Heart right ventricle (tissue), 16 donors: ENCODE results near the gene GBGT1. TPM values are rescaled to one million over a fixed set of nuclear protein-coding genes. Genes with fewer than 3 reads are reported as not detected.
A peak's percentile ranks its signal among the peaks of the same experiment; 100 is the strongest.

Source experiments
- ATAC-seq, 8 donors: fragments of 200-7000 bp; cut with Tn5 transposase; one replicate each; pipeline ENCODE4 v1.9.1; 2020; ENCODE audit warnings: mild to moderate bottlenecking in 8 of 8, moderate library complexity in 8 of 8, moderate number of reproducible peaks in 1 of 8
- DNase-seq, 2 donors: peaks; one replicate each; pipeline ENCODE4 v3.0.0-alpha.2; 2020
- H3K27ac ChIP-seq, 10 donors: fragments of 200-600 bp; sonication (generic) in 2 of 10; one replicate each; pipeline versions ENCODE4 v1.5.0 to v1.8.0; 2020 to 2022; ENCODE audit warnings: mild to moderate bottlenecking in 3 of 10
- H3K27me3 ChIP-seq, 7 donors: fragments of 200-600 bp; one replicate each; pipeline ENCODE4 v1.8.0; 2021 to 2022; ENCODE audit warnings: mild to moderate bottlenecking in 2 of 7
- H3K36me3 ChIP-seq, 9 donors: fragments of 200-600 bp; sonication (generic) in 1 of 9; one replicate each; pipeline versions ENCODE4 v1.5.0 to v1.8.0; 2020 to 2022; ENCODE audit warnings: mild to moderate bottlenecking in 2 of 9
- H3K4me1 ChIP-seq, 9 donors: fragments of 200-600 bp; sonication (generic) in 1 of 9; one replicate each; pipeline versions ENCODE4 v1.5.0 to v1.8.0; 2020 to 2022; ENCODE audit warnings: mild to moderate bottlenecking in 4 of 9
- H3K4me3 ChIP-seq, 10 donors: fragments of 200-600 bp; sonication (generic) in 2 of 10; one replicate each; pipeline versions ENCODE4 v1.5.0 to v1.8.0; 2020 to 2022; ENCODE audit warnings: mild to moderate bottlenecking in 7 of 10, moderate library complexity in 2 of 10
- H3K9me3 ChIP-seq, 11 donors: fragments of 200-600 bp in 10 of 11; sonication (generic) in 2 of 11; one replicate each; pipeline versions ENCODE4 v1.5.0 to v1.8.0; 2013 to 2022; ENCODE audit warnings: mild to moderate bottlenecking in 2 of 11, control low read depth in 1 of 11, moderate library complexity in 1 of 11
- WGBS, 2 donors: extraction: QIAGEN DNeasy Blood & Tissue Kit; methylation state at CpG; one replicate each; pipeline ENCODE4 v1.1.7; 2013; ENCODE audit warnings: inconsistent platforms in 1 of 2; 5-methylcytosine and 5-hydroxymethylcytosine counted together
- intact Hi-C, 10 donors: fragments of 100-400 bp; cut with DNase I; formaldehyde crosslinking; loops; one replicate each; pipeline versions ENCODE4 v1.11.1 to v1.14.2; 2022
- polyA plus RNA-seq, 2 donors: library from polyadenylated mRNA; stranded (reverse); fragments of 200-250 nt; gene quantifications; one replicate each; pipeline ENCODE4 v1.2.3, GENCODE V29; 2013
- total RNA-seq, 10 donors: library from RNA; stranded (reverse); fragmentation: NEBNext Ultra II Directional in 3 of 10; extraction: Animal tissue kit (Norgen Biotek cat#: 25700) in 3 of 10; gene quantifications; one replicate each; pipeline versions ENCODE4 v1.2.1 to v1.2.4, GENCODE V29; 2021 to 2023
- TF ChIP-seq, protein P1 (sequence below), 9 donors: fragments of 200-600 bp; sonication (generic) in 2 of 9; IDR thresholded peaks; one replicate each; pipeline versions ENCODE4 v1.5.0 to v1.8.0; 2021 to 2022; ENCODE audit warnings: antibody characterized with exemption in 9 of 9, mild to moderate bottlenecking in 5 of 9, moderate library complexity in 1 of 9
- donor health status: Arrhythmogenic right ventricular cardiomyopathy.
- donor health status: ischemic (EF 13 %, LVEDD 7.1; RV severe dilation, severe dysfunction).
- donor health status: healthy with polysubstance abuse.
- donor health status: DM: no; HTN: yes; CAD: no.
- donor health status: DM: no; HTN: no; CAD: no.
- donor health status: ischemic (EF 25% LVEDD 6.9; RV normal size, moderate dysfunction).
- donor health status: ischemic (EF 25% LVEDD 5.7; RV mildly dilated, moderate dysfunction).
- donor health status: healthy.
- donor health status: DM: yes; HTN: yes; CAD: no.
- donor health status: Ischemic cardiomyopathy.
- donor health status: ischemic (EF 35%, LVEDD 5.7; RV mildly dilated, moderate dysfunction).
- donor health status: nonischemic (EF 11% LVEDD 7.7; RV severe dilation, severe dysfunction).
- donor health status: DM: yes; HTN: yes; CAD: no.
- donor health status: PGD.
- donor health status: ischemic (EF 29% LVEDD 5.4; RV normal size, mild dysfunction).
- donor health status: nonischemic (EF 23%, LVEDD 6.1; RV moderate dilation, normal function).

Gene GBGT1
- total and polyA plus RNA-seq, 12 donors, result 2.5 to 14.7 (median 6.6) TPM

DNA sequence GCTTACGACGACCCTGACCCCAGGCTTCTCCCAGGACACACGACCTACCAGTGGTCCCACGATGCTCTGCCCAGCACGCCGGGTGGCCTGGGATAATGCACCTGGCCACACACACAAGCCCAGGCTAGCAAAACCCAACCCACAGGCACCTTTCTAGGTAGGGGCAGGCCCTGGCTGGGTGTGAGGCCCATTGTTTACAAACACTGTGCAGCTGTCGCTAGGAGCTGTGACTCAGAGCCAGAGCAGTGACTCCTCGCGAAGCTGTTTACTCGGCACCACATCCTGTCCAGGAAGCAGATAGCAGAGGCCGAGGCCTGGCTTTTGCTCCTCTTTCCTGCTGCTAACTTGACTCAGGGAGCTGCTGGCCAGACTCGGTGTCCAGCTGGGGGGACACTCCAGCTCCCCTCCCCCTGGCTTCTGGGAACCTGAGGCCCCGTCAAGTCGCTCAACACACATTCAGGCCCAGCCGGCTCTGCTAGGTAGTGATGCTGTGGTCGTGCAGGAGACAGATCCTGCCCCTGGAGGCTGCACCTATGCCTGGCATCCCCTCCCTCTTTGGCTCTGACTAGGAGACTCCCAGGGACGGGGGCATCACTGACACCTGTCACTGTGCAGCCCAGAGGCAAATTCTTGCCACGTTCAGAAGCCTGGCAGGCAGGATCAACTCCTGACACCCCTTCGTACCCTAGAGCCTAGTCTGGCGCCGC lies 29.9 kb downstream of the GBGT1 start:
- peaks cover 42 to 86% (median 70%) of the 10 kb centered on the region in 9 donors for H3K4me1 ChIP-seq
- TF ChIP-seq, protein P1, sequence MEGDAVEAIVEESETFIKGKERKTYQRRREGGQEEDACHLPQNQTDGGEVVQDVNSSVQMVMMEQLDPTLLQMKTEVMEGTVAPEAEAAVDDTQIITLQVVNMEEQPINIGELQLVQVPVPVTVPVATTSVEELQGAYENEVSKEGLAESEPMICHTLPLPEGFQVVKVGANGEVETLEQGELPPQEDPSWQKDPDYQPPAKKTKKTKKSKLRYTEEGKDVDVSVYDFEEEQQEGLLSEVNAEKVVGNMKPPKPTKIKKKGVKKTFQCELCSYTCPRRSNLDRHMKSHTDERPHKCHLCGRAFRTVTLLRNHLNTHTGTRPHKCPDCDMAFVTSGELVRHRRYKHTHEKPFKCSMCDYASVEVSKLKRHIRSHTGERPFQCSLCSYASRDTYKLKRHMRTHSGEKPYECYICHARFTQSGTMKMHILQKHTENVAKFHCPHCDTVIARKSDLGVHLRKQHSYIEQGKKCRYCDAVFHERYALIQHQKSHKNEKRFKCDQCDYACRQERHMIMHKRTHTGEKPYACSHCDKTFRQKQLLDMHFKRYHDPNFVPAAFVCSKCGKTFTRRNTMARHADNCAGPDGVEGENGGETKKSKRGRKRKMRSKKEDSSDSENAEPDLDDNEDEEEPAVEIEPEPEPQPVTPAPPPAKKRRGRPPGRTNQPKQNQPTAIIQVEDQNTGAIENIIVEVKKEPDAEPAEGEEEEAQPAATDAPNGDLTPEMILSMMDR (IDR thresholded peaks at IDR 0.05), result peak in 1 of 9 donors; percentile 6
- intact Hi-C loops, result no loop called here
- peak overlapping the region; percentile 90 to 97 (median 93) for H3K27ac ChIP-seq
- WGBS, 2 donors, result 14 to 19% methylated on average over 21 of the region's 21 CpGs
- ATAC-seq (peak; percentile 83 to 96 (median 92)), DNase-seq (peak; percentile 84 to 93)
- no peaks in the 10 kb centered on the region for H3K36me3 ChIP-seq
- peak overlapping the region in 1 of 10 donors; percentile 9 for H3K4me3 ChIP-seq
- H3K27me3 ChIP-seq, result no peaks in the 10 kb centered on the region
- no peaks in the 10 kb centered on the region for H3K9me3 ChIP-seq

DNA sequence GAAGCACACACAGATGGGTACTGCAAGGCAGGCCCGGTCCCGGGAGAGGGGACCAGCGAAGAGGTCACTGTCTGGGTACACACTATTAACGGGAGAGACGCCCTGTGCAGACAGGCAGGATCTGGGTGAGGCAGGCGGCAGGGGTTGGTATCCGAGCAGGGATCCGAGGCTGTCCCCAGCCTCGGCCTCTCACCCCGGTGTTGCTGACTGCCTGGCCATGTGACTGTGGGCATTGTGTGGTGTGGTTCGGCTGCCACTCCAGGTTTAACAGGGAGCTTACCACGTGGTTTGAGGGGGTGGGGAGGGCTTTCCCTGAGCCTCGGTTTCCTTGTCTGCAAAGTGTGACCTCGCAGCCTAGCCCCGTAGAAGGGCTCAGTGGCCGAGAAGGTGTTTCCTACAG lies 31.5 kb downstream of the GBGT1 start:
- Histone ChIP-seq H3K4me3 (no peak overlapping the region), H3K4me1 (peaks cover 47 to 86% (median 75%) of the 10 kb centered on the region in 9 donors), H3K9me3 (no peaks in the 10 kb centered on the region), H3K27ac (peak overlapping the region in 8 of 10 donors; percentile 34 to 97 (median 93)), H3K36me3 (no peaks in the 10 kb centered on the region), H3K27me3 (no peaks in the 10 kb centered on the region)
- TF ChIP-seq, protein P1 (IDR thresholded peaks at IDR 0.05), result no peak
- WGBS, 2 donors, result 80 to 84% methylated on average over 16 of the region's 16 CpGs
- ATAC-seq, result no peak
- DNase-seq, result no peak
- intact Hi-C loops, result no loop called here

DNA sequence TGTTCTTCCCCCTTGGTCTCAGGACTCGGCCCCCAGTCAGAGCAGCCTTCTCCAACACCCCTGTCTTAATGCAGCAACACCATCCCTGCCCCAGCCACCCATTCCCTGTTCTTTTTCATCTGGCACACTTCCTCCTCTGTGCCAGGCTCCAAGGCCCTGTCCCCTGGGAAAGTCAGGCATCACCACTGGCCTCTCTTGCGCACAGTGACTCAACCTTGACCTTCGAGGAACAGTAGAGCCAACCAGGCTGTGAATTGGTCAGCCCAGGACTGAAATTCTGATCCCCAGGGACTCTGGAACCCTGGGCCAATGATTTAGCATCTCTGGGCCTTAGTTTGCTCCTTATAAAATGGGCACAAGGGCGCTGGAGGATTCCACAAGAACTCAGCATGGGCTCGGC lies 32.2 kb downstream of the GBGT1 start:
- intact Hi-C loops, result no loop called here
- H3K27ac ChIP-seq, result peak overlapping the region in 7 of 10 donors; percentile 34 to 97 (median 93)
- H3K4me3 ChIP-seq, result no peak overlapping the region
- no peaks in the 10 kb centered on the region for H3K27me3 ChIP-seq
- DNase-seq (no peak), ATAC-seq (no peak)
- peaks cover 54 to 90% (median 82%) of the 10 kb centered on the region in 9 donors for H3K4me1 ChIP-seq
- no peaks in the 10 kb centered on the region for H3K9me3 ChIP-seq
- TF ChIP-seq, protein P1 (IDR thresholded peaks at IDR 0.05), result no peak
- H3K36me3 ChIP-seq, result no peaks in the 10 kb centered on the region
- whole genome bisulfite sequencing, 2 donors, result 89 to 93% methylated on average over 5 of the region's 5 CpGs

DNA sequence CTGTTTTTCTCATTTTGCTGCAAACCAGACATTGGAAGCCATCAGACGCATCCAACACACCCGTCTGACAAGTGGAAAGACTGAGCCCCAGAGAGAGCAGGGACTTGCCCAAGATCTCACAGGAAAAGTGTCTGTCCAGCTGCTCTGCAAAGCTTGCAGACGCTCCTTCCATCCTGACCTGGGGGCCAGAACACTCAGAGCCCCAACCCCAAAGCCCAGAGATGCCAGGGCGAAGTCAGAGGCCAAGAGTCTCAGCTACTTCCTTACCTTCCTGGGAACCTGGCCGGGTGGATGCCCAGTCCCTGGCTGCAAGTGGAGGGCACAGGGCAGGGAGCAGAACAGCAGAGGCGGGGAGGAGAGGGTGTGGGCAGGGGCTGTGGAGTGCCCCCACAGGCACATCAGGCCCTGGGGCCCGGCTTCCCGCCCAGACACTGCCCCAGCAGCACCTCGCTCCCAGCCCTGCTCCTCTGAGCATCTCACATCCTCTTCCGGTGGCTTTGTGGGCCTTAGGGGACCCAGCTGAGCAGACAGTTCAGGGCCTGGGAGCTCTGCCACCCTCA lies 32.9 kb downstream of the GBGT1 start:
- H3K4me3 ChIP-seq, result peak overlapping the region in 1 of 10 donors; percentile 44
- H3K36me3 ChIP-seq, result no peaks in the 10 kb centered on the region
- H3K27ac ChIP-seq, result peak overlapping the region in 3 of 10 donors; percentile 2 to 93 (median 90)
- peaks cover 59 to 92% (median 83%) of the 10 kb centered on the region in 9 donors for H3K4me1 ChIP-seq
- intact Hi-C loops, result no loop called here
- DNase-seq, result no peak
- no peaks in the 10 kb centered on the region for H3K9me3 ChIP-seq
- TF ChIP-seq, protein P1 (IDR thresholded peaks at IDR 0.05), result no peak
- WGBS, 2 donors, result 85 to 88% methylated on average over 10 of the region's 10 CpGs
- H3K27me3 ChIP-seq, result no peaks in the 10 kb centered on the region
- ATAC-seq, result no peak
